GM18517 (cell line): ENCODE results near the gene CREB3L2.
"Not testable (repeated sequence)": the region's sequence is repeated elsewhere in the genome, so short reads cannot be mapped to it uniquely, and the experiment has no call there.

Experiments
- ATAC-seq: cut with Tn5 transposase; IDR thresholded peaks from one replicate; pipeline ENCODE4 v1.9.1; 2021; ENCODE audit warnings: mild to moderate bottlenecking, moderate library complexity; ENCODE audit not compliant: unreplicated experiment

Gene CREB3L2

GRCh38 chr7:137908106-137908505, 93.8 kb downstream of the CREB3L2 start:
- ATAC-seq, result no peak

GRCh38 chr7:137906636-137907035, 95.2 kb downstream of the CREB3L2 start:
- ATAC-seq, result not testable (repeated sequence)

GRCh38 chr7:137904833-137905232, 97.1 kb downstream of the CREB3L2 start:
- ATAC-seq, result no peak

GRCh38 chr7:137903382-137904169, 98.3 kb downstream of the CREB3L2 start:
- ATAC-seq, result peak; percentile 85

- ATAC-seq, result no peak
Measured at GRCh38 chr7:137900137-137900536, 101.7 kb downstream of the CREB3L2 start.

GRCh38 chr7:137898839-137899721, 102.8 kb downstream of the CREB3L2 start:
- ATAC-seq, result peak; percentile 71

- peak; percentile 63 for ATAC-seq
Measured at GRCh38 chr7:137895301-137896221, 106.3 kb downstream of the CREB3L2 start.

GRCh38 chr7:137893143-137893742, 108.6 kb downstream of the CREB3L2 start:
- ATAC-seq, result no peak

GRCh38 chr7:137891016-137891655, 110.8 kb downstream of the CREB3L2 start:
- ATAC-seq, result no peak

- ATAC-seq, result no peak
Measured at GRCh38 chr7:137890449-137890921, 111.4 kb downstream of the CREB3L2 start.

- ATAC-seq, result no peak
Measured at GRCh38 chr7:137888241-137888640, 113.6 kb downstream of the CREB3L2 start.

GRCh38 chr7:137886746-137887145, 115.1 kb downstream of the CREB3L2 start:
- ATAC-seq, result no peak

GRCh38 chr7:137886281-137886680, 115.6 kb downstream of the CREB3L2 start:
- ATAC-seq, result no peak

- ATAC-seq, result no peak
Measured at GRCh38 chr7:137885678-137886077, 116.2 kb downstream of the CREB3L2 start.

GRCh38 chr7:137882806-137883205, 119.1 kb downstream of the CREB3L2 start:
- no peak for ATAC-seq

GRCh38 chr7:137882261-137882668, 119.6 kb downstream of the CREB3L2 start:
- peak; percentile 54 for ATAC-seq

- no peak for ATAC-seq
Measured at GRCh38 chr7:137881607-137882260, 120.2 kb downstream of the CREB3L2 start.

GRCh38 chr7:137880432-137880831, 121.5 kb downstream of the CREB3L2 start:
- no peak for ATAC-seq
